Stimulated activated CD8-positive, alpha-beta memory T cell treated with anti-CD3 and anti-CD28 coated beads, Interleukin-15, amount 100 ng/mL, for 24 hours (primary cell): ENCODE results near the gene LGR4.
"Not testable (repeated sequence)": the region's sequence is repeated elsewhere in the genome, so short reads cannot be mapped to it uniquely, and the experiment has no call there.

ENCODE experiments used
- DNase-seq: peaks from one replicate; pipeline ENCODE4 v3.0.0-alpha.2; 2020; ENCODE audit warnings: low read depth

Gene LGR4

DNA sequence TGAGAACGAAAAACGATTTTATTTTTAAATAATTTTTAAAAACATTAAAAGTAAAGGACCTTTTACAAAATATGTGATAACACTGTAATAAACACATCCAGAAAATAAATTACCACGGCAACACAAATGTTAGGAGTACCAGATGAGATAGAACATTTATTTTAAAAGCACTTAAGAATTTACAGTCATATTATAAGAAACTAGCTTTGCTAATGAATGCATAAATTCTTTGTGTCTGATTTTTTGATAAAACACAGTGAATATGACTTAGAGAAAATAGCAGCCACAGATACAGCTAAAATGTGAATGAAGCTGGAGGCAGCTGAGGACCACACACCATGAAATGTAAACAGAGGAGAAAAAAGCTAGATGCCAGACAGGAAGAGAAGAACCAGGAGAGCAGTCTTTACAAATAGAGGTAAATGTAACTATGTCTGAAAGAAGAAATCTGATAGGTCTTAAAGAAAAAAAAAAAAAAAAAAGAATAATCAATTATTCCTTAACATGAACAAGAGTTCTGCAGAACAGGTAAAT, 124.2 kb downstream of the LGR4 start:
- DNase-seq, result no peak

DNA sequence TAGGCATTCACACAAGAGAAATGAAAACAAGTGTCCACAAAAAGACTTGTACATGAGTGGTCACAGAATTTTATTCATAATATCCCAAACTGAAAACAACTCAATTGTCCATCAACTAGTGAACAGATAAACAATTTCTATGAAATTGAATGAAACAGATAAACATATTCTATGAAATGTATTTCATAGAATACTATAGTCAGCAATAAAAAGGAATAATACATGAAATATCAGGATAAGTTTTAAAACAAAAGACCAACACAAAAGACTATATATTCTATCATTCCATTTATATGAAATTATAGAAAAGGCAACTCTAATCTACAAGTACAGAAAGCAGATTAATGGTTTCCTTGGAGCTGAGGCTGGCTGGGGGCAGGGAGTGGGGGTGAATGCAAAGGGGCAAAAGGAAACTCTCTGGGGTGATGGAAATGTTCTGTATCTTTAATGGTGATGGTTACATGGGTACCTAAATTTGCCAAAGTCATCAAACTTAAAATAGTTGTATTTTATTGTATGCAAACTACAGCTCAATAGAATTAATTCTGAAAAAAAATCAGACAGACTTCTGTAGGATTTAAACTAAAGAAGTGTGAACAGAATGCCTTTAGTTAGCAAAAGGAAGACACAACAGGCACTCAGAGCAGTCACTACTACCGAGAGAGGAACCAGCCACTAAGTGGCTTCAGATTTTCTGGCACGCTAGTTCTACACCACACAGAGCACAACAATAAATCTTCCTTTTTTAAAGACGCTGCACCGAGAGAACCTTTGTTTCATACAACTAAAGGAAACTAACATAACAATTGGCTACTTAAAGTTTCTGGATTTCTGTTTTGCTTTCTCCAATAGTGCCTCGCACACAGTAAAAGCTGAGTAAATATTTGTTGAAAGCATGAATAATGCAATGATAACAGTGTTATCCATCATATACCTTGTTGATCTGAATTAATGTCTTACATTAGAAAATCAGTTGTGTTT, 124.9 kb downstream of the LGR4 start:
- no peak for DNase-seq

DNA sequence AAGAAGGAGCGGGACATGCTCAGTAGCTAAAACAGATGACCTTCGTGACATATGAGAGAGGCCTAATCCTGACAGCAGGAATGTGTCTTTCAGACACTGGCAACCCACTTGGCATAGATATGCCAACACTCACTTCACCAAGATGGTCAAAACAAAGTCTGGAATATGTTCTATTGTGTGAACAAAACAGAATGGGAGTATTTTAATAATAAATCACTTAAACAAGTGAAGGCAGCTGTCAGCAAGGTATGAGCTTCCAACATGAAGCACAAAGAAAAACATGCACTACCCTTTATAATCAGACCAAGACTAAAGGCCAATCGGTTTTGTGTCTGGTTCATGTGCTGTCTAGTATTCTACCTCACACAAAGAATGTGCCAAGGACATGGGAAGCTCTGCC, 132.6 kb downstream of the LGR4 start:
- DNase-seq, result no peak

DNA sequence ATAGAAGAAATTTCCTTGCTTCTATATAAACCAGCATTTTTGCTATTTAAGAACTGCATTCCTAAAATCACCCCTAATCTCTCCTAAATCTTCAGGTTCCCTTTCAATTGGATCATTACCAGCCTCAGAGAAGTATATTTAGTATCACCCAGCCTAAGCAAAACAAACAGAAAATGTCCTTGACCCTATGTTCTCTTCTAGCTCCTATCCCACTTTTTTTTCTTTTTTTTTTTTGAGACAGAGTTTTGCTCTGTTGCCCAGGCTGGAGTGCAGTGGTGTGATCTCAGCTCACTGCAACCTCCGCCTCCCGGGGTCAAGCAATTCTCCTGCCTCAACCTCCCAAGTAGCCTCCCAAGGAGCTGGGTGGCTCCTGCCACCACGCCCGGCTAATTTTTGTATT, 137.8 kb downstream of the LGR4 start:
- not testable (repeated sequence) for DNase-seq

DNA sequence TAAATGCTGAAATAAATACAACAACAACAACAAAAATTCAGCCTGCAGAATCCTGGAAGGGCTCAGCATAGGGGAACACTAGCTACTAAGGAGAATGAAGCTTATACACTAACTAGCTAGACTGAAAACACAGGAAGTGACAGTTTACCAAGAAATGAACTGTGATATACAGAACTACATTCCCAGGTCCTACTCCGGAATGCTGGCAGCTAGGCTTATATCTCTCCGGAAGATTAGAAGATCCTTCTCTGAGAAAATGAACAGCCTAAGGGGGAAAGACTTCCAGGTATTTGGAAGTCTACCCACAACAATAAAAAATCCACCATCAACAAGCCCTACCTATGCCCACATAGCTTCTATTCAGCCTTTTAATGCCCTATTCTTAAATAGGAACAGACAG, 140.6 kb downstream of the LGR4 start:
- DNase-seq, result no peak

DNA sequence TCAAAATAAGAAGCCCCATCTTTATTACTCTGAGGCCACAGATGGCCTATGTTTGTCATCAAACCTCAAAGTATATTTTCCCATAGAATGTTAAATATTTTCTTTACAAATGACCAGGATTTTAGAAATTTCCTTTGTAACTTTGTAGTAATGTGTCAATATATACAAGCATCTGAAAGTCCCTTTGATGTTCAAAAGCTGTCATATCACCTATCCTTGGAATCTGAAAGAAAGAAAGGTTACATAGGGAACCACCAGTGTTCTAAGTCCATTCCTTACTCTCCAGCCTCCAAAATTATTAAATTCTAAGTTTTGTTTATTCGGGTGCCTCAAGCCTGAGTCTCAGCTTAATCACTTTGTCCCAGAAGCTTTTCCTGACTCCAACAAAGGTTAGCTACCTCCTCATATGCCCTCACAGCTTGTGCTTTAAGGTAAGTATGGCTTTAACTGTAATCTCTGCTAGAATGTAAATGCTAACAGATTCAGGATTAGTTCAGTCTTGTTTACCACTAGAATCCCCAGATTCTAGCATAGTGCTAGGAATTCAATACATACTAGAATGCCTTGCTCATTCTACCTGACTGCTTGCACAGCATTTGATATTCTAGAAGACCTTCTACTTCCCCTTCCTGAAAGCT, 141.8 kb downstream of the LGR4 start:
- DNase-seq, result no peak

DNA sequence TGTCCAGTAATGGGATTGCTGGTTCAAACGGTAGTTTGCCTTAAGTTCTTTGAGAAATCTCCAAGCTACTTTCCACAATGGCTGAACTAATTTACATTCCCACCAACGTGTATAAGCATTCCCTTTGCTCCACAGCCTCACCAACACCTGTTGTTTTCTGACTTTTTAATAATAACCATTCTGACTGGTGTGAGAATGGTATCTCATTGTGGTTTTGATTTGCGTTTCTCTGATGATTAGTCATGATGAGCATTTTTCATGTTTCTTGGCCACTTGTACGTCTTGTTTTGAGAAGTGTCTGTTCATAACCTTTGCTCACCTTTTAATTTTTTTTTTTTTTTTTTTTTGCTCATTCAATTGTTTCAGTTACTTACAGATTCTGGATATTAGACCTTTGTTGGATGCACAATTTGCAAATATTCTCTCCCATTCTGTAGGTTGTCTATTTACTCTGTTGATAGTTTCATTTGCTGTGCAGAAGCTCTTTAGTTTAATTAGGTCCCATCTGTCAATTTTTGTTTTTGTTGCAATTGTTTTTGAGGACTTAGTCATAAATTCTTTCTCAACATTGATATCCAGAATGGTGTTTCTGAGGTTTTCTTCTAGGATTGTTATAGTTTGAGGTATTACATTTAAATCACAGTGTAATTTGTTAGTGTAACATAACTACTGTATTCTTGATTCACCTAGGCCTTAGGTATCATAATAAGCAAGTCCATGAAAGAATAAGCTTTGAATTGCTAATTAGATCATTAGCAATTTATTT, 142.5 kb downstream of the LGR4 start:
- DNase-seq, result no peak

DNA sequence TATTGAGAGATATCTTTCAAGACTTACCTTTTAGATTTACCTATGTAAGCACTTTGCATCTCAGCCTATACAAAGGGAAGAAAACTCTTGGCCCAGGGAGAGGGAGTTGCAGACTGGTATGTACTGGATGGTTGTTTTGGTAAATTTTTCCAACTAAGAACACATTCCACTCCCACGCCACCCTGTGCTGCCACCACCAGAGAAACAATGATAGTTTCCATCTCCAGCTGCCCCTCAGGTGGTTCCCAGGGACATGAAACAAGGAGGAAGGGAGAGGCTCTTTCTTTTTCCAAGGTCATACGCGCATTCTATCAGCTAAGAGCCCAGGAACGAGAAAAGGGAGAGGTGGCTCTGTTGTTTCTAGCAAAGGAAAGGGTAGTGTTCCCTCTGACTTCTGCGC, 144.0 kb downstream of the LGR4 start:
- no peak for DNase-seq

DNA sequence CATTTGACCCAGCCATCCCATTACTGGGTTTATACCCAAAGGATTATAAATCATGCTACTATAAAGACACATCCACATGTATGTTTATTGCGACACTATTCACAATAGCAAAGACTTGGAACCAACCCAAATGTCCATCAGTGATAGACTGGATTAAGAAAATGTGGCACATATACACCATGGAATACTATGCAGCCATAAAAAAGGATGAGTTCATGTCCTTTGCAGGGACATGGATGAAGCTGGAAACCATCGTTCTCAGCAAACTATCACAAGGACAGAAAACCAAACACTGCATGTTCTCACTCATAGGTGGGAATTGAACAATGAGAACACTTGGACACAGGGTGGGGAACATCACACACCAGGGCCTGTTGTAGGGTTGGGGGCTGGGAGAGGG, 145.5 kb downstream of the LGR4 start:
- DNase-seq, result not testable (repeated sequence)

DNA sequence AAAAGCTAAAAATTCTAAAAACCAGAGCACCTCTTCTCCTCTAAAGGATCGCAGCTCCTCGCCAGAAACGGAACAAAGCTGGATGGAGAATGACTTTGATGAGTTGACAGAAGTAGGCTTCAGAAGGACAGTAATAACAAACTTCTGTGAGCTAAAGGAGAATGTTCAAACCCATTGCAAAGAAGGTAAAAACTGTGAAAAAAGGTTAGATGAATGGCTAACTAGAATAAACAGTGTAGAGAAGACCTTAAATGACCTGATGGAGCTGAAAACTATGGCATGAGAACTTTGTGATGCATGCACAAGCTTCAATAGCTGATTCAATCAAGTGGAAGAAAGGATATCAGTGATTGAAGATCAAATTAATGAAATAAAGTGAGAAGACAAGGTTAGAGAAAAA, 150.4 kb downstream of the LGR4 start:
- DNase-seq, result not testable (repeated sequence)

DNA sequence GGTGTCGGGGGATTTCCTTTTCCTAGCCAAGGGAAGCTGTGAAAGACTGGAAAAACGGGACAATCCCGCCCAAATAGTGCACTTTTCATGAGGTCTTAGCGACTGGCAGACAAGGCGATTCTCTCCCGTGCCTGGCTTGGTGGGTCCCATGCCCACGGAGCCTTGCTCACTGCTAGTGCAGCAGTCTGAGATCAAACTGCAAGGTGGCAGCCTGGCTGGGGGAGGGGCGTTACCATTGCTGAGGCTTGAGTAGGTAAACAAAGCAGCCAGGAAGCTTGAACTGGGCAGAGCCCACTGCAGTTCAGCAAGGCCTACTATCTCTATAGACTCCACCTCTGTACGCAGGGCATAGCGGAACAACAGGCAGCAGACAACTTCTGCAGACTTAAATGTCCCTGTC, 151.2 kb downstream of the LGR4 start:
- DNase-seq, result not testable (repeated sequence)

DNA sequence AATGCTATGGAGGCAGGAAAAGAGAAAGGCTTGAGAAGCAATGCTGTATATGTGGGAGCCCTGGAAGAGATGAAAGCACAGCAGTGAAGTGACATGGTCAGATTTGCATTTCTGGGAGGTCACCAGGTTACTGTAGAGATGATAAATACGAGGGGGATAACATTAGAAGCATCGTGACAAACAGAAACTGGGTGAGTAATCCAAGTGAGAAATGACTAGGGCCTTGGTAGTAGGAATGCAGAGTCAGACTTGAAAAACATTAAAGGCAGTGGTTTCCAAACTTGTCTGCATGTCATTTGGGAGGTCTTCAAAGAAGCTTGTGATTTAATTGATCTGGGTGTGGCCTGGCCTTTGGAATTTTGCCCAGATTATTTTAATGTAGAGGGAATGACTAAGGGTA, 153.5 kb downstream of the LGR4 start:
- DNase-seq, result no peak

DNA sequence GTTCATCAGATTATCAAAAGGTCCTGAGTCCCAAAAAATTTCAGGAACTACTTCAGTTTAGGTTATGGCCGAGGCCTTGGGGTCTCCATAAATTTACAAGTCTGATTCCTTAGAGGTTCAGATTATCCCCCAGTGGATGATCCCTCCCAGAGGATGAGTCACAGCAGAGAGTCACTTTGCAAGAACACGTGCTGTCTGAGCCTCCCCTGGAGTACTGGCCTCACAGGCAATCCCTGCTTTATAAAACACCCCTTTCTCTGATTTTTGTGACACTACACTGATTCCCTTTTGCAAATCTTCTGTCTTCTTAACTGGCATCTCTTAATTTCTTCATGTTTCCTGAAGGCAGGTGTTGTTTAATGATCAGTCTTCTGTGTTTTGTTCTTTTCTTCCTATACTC, 154.8 kb downstream of the LGR4 start:
- DNase-seq, result no peak
